B cell (primary cell): ENCODE data around the gene USP2.

Source experiments
- EZH2 ChIP-seq: IDR thresholded peaks from 2 replicates; pipeline ENCODE4 v1.6.1; 2012; ENCODE audit warnings: borderline replicate concordance, low read depth, mild to moderate bottlenecking, moderate library complexity, low read length; ENCODE audit not compliant: insufficient read depth, poor library complexity, severe bottlenecking
- TF ChIP-seq, protein P1 (sequence below): fragments of 200-600 bp; IDR thresholded peaks from one replicate; pipeline ENCODE4 v1.8.0; 2022; ENCODE audit warnings: antibody characterized with exemption, mild to moderate bottlenecking

DNA sequence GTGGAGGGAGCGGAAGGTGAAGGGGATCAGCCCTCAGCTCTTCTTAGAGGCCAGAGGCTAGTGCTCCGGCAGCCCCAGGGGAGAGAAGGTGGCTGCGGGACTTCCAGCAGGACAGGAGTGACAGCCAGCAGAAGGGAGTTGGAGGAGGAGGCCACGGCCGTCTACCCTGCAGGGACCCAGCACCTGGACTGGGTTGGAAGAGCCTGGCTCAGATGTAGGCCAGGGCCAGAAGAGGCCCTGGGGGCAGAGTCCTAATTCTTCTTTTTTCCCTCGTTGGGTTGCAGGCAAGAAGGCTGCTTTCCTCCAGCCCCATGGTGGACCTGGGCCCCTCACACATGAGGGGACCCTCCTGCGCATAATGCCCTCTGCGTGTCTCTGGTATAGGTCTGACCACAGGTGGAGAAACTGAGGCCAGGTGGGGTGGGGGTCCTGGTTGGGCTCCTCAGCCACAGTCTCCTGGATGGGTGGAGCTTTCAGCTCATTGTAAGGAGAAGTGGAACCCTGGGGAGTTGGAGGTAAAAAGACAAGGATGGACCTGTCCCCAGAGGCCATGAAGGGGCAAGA, 62.3 kb downstream of the USP2 start:
- TF ChIP-seq EZH2: no peak
- TF ChIP-seq, protein P1, sequence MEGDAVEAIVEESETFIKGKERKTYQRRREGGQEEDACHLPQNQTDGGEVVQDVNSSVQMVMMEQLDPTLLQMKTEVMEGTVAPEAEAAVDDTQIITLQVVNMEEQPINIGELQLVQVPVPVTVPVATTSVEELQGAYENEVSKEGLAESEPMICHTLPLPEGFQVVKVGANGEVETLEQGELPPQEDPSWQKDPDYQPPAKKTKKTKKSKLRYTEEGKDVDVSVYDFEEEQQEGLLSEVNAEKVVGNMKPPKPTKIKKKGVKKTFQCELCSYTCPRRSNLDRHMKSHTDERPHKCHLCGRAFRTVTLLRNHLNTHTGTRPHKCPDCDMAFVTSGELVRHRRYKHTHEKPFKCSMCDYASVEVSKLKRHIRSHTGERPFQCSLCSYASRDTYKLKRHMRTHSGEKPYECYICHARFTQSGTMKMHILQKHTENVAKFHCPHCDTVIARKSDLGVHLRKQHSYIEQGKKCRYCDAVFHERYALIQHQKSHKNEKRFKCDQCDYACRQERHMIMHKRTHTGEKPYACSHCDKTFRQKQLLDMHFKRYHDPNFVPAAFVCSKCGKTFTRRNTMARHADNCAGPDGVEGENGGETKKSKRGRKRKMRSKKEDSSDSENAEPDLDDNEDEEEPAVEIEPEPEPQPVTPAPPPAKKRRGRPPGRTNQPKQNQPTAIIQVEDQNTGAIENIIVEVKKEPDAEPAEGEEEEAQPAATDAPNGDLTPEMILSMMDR: no peak
